Stimulated activated CD8-positive, alpha-beta memory T cell treated with anti-CD3 and anti-CD28 coated beads, Interleukin-7, amount 100 ng/mL, for 24 hours (primary cell): ENCODE measurements around the gene MACROD2.

Experiments used
- DNase-seq: peaks from one replicate; pipeline ENCODE4 v3.0.0-alpha.2; 2020; ENCODE audit warnings: low read depth

MACROD2 gene

GRCh38 chr20:14866841-14867514, 871.7 kb downstream of the MACROD2 start:
- no peak for DNase-seq

GRCh38 chr20:14877301-14878028, 882.1 kb downstream of the MACROD2 start:
- DNase-seq: no peak

GRCh38 chr20:14878676-14879019, 883.3 kb downstream of the MACROD2 start:
- no peak for DNase-seq

GRCh38 chr20:14879020-14879697, 883.8 kb downstream of the MACROD2 start:
- DNase-seq: no peak

- no peak for DNase-seq
These were observed 884.5 kb downstream of the MACROD2 start for GRCh38 chr20:14879839-14880238.

GRCh38 chr20:14881518-14881917, 886.2 kb downstream of the MACROD2 start:
- no peak for DNase-seq

GRCh38 chr20:14882157-14882556, 886.8 kb downstream of the MACROD2 start:
- no peak for DNase-seq

GRCh38 chr20:14882846-14883245, 887.5 kb downstream of the MACROD2 start:
- DNase-seq: no peak

- DNase-seq: no peak
These were observed 888.0 kb downstream of the MACROD2 start for GRCh38 chr20:14883324-14883723.

GRCh38 chr20:14885661-14886060, 890.3 kb downstream of the MACROD2 start:
- no peak for DNase-seq

- DNase-seq: no peak
These were observed 892.8 kb downstream of the MACROD2 start for GRCh38 chr20:14888134-14888533.

- no peak for DNase-seq
These were observed 894.4 kb downstream of the MACROD2 start for GRCh38 chr20:14889496-14890255.

- no peak for DNase-seq
These were observed 895.4 kb downstream of the MACROD2 start for GRCh38 chr20:14890713-14891112.

GRCh38 chr20:14892782-14893181, 897.5 kb downstream of the MACROD2 start:
- no peak for DNase-seq

GRCh38 chr20:14896569-14896968, 901.3 kb downstream of the MACROD2 start:
- DNase-seq: no peak

GRCh38 chr20:14897608-14898007, 902.3 kb downstream of the MACROD2 start:
- DNase-seq: no peak

- no peak for DNase-seq
These were observed 907.2 kb downstream of the MACROD2 start for GRCh38 chr20:14902432-14903089.

- DNase-seq: no peak
These were observed 911.7 kb downstream of the MACROD2 start for GRCh38 chr20:14906908-14907434.

- no peak for DNase-seq
These were observed 914.8 kb downstream of the MACROD2 start for GRCh38 chr20:14910126-14910525.

GRCh38 chr20:14913896-14914620, 918.7 kb downstream of the MACROD2 start:
- DNase-seq: no peak

GRCh38 chr20:14914633-14915032, 919.3 kb downstream of the MACROD2 start:
- DNase-seq: no peak
